Inferior parietal cortex (tissue), 1 donor: Measurements from ENCODE around the gene NSMCE1.

Experiments used
- DNase-seq: peaks from one replicate; pipeline ENCODE4 v3.0.0-alpha.2; 2016; ENCODE audit errors: extremely low spot score

NSMCE1 gene

DNA sequence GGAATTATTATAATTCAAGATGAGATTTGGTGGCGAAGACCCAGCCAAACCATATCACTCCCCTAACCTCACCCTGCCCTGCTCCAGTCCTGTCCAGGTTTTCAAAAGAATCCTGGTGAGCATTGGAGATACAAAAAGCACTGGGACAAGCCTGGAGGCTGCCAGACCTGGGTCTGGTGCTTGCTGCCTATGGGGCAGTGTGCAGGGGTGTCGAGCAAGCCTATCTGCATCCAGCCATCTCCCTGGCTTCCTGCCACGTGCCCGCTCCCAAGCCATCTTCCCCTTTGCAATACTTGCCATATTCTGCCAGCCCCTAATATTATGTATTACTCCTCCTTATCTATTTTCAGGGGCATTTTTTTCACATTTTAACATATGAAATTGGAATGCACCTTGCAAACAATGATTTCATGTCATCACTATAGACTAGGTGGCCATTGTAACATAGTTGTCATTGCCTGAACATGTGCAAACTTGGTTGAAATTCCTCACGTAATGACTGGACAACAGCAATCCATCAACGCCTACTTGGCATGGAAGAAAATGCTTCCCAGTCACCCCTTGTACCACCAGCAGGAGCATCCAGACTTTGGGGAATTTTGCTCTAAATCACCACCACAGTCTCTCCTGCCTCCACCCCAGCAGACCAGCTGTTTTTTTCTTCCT is 73.4 kb downstream of the NSMCE1 start:
- no peak for DNase-seq

DNA sequence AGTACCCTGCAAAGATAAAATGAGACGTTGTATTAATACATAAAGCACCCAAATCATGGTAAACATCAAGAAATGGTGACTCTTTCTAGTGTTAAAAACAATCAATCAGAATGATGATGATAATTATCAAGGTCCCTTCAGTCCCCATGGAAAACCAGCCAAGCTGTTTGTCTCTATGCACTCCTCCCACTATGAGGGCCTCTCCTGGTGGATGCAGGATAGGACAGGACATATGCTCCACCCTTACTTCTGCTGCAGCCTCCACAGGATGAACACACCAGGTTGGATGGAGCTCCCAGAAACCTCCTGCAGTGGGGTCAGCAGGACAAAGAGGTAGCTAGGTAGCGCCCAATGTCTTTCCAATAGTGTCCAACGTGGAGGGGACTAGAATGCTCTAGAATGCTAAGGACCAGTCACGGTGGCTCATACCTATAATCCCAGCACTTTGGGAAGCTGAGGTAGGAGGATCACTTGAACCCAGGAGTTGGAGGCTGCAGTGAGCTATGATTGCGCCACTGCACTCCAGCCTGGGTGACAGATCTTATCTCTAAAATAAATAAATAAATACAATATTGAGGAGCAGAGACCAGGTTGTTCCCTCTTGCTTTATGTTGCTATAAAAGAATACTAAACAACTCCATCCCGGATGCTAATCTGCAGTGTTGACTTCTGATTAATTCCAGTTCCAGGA is 75.1 kb downstream of the NSMCE1 start:
- no peak for DNase-seq

DNA sequence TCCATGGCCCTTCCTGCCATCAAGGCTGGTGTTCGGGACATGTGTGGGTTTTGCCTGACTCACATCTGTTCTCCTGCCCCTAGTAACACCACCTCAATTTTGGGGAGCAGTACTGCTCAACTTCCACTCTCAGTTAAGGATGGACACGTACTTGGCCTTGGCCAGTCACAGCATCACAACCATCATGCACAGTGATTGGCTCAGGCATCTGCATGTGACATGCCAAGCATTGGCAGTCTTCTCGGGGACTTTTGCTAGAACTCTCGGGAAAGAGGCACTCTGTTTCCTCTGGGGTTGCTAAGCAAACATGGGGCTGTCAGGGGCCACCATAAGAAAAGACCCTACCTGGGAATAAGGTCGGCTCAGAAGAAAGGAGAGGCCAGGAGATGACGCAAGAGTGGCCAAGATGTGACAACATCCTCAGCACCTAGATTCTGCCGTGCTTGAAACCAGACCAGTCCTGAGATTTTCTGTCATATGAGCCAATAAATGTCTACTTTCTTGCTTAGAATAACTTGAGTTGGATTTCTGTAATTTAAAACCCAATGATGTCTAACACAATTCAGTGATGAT is 77.1 kb downstream of the NSMCE1 start:
- DNase-seq, result no peak

DNA sequence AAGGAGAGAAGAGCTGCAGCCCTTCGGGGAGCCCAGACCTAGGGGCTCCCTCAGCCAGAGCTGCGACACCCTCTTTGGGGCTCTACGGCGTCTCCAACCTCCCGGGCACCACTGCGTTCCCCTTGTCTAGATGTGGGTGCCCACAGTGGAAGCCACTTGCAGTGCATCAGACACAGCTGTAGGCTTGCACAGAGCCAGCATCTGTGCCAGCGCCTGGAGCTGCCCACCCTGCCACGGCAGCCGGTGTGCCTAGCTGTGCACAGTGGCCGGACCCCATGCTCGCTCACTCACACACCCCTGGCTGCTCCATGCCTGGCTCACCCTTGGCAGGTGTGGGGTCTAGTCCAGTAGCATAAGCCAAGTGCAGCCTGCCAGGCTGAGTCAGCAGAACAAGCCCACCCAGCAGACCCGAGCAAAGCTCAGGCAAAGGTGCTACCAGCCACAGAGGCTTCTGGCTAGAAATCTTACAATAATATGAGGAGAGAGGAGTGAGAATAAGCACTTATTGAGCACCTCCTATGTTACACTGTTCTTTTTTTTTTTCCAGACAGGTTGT is 78.2 kb downstream of the NSMCE1 start:
- DNase-seq, result no peak

DNA sequence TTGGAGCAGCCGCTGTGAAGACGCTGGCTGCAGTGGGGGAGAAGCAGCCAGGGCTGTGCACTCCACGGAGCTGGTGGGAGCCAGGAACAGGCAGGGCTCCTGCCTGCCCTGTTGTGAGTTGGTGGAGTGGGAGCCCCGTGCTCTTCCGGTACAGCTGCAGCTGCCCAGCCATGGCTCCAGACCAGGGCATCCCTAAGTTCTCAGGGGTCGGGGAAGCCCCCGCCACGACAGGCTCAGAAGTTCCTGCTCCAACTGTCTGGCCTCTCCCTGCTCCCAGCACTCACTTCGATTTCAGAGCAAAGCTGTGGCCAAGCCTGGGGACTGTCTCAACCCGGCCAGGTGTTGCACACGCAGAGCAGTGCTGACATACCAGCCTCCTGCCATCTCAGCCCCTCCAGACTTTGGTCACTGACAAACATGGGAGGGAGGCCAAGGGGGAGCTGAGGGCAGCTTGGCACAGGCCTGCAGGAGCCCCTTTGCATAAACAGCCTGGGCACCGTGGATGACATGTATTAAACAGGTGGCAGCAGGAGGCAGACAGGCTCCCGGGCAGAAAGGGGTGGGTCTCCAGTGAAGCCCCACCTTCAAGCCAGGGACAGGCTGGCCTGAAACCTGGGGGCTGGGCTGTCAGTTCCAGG is 79.1 kb downstream of the NSMCE1 start:
- DNase-seq, result no peak

DNA sequence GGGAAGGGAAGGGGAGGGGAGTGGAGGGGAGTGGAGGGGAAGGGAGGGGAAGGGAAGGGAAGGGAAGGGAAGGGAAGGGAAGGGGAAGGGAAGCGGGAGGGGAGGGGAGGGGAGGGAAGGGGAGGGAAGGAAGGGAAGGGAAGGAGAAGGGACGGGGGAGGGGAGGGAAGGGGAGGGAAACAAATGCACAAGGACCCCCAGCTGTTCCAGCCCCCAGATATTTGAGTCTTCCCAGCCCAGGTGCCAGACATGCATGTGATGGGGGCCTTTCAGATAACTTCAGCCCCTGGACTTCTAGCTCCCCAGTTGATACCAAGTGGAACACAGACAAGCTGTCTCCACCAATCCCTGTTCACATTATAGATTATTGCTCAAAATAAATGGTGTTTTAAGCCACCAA is 79.9 kb downstream of the NSMCE1 start:
- no peak for DNase-seq

DNA sequence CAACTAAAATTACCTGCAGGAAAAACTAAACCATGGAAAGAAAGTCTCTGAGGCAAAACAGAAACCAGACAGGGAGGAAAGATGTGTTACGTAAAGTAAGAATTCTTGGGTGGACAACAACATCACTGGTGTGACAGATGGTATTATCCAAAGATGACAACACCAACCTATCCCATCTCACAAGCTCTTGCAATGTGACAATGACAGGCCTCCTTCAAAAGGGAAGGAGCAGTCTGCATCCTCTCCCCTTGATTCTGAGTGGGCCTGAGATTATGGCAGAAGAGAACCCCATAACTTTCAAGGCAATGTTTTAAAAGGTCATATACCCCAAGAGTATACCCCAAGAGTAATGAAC is 82.8 kb downstream of the NSMCE1 start:
- no peak for DNase-seq

DNA sequence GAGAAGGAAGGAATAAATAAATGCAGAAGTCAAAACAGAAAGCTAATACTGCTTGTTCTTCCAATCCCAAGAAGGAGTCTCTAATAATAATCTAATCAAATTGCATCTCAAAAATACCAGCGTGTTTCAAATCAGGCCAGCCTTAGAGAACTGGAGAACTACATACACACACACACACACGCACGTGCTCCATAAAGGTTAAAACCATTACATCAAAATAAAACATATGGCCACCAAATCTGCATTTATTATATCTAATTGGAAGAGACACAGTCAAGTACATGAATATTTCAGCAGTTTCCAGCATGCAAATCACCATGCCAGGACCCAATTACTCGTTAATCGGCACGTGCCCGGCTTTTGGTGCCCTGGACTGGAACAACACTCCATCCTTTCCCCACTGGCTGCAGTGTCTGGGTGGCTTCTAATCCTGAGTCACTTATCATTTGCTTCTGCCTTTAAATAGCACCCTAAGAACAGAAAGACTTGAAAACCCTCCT is 85.6 kb downstream of the NSMCE1 start:
- no peak for DNase-seq

DNA sequence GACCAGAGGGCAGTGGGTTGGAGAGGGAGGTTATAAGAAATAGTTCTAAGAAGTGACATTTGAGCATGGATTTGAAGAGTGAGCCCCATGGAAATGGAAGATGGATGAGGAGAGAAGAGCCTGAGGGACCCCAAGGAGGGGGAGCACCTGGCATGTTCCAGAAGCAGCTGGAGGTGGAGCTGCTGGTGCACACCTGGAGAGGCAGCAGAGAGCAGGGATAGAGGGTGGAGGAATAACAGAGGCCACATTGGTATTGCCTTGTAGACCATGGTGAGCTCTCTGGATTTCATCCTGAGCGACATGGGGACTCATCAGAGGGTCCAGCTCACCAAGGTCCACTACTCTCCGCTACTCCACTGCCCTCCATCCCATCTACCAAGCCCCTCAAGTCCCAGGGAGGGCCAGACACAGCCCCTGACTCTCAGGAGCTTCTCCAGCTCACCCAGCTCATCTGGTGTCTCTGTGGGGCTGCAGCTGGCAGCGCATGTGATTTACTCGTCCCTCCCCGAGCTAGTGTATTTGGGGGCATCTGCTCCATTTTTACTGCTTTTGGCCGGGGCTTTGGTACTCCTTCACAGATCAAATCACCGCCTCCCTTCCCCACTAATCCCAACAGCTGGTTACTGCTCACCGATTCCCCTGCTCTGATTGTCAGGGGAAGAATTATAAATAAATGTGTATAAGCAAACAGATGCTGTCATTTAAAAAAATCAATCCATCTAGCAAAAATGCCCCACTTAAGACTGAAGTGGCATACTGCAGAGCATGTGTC is 87.4 kb downstream of the NSMCE1 start:
- DNase-seq, result no peak

DNA sequence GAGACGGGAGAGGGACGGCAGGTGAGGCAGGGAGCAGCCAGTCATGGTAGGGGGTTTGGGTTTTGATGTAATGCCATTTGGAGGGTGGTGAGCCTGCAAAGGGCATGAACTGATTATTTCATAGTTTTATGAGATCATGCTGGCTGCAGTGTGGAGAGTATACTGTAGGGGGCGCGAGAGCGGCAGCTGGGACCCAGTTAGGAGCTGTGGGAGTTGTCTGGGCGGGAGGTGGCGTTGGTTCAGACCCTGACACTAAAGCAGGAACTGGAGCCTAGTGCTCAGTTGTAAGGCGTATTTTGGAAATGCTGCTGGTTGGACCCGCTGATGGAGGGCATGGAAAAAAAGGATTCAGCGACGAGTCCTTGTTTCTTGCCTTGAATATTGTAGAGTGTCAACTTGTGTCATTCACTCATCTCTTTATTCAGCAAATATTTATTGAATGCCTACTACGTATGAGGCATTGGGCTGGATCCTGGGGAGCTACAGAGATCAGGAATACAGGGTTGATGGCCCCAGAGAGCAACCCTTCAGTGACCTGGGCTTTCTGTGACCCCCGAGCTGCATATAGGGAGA is 89.0 kb downstream of the NSMCE1 start:
- DNase-seq, result peak; percentile 58

DNA sequence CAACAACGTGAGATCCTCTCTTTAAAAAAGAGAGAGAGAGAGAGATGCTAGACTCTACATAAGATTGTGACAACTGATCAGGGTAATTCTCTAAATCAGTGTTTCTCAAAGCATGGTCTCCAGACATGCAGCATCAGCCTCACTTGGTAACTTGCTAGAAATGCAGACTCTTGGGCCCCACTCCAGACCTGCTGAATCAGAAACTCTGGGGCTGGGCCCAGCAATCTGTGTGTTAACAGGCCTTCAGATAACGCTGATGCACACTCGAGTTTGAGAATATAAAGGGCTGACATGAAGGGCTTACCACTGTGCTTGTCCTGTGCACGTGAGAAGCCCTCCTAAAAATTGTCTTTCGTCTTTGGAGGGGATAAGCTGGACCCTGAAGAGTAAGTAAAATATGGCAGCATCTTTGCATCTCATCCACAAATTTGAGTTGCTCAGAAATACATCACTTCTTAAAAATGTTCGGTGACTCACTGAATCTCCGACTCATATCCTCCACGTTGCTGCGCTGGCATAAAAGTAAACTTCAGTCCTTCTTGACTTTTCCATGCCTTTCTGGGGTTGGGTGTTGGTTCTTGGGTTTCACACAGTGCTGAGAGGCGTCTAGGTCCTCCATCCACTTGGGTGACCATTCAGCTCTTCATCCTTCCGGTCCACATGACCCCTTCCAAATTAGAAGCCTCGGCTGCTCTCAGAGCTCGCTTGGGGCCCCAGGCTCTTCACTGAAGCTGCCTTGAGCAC is 91.4 kb downstream of the NSMCE1 start:
- DNase-seq, result no peak

DNA sequence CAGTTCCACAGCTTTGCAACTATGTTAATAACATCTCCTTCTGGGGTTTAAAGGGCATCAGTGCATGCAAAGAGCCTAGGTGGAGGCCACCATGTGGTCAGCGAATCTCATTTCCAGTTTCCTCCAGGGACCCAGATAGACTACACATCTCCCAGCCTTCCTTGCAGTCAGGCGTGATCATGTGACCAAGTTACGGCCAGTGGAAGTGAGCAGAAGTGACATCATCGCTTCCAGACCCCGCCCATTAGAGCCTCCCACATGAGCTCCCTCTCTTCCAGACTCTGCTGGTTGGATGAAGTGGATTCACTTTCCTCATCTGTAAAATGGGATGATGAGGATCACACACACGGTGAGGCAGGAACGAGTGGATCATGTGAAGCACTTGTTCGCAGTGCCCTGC is 92.7 kb downstream of the NSMCE1 start:
- no peak for DNase-seq
